Measurements from ENCODE around the gene SLC35C1.
A peak's percentile ranks its signal among the peaks of the same experiment; 100 is the strongest.
"Not testable (repeated sequence)": the region's sequence is repeated elsewhere in the genome, so short reads cannot be mapped to it uniquely, and the experiment has no call there.

Gene SLC35C1

DNA sequence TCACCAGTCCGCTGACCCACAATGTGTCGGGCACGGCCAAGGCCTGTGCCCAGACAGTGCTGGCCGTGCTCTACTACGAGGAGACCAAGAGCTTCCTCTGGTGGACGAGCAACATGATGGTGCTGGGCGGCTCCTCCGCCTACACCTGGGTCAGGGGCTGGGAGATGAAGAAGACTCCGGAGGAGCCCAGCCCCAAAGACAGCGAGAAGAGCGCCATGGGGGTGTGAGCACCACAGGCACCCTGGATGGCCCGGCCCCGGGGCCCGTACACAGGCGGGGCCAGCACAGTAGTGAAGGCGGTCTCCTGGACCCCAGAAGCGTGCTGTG is 6.1 kb downstream of the SLC35C1 start:
- no peak for DNase-seq (ENCODE audit: low read depth)

DNA sequence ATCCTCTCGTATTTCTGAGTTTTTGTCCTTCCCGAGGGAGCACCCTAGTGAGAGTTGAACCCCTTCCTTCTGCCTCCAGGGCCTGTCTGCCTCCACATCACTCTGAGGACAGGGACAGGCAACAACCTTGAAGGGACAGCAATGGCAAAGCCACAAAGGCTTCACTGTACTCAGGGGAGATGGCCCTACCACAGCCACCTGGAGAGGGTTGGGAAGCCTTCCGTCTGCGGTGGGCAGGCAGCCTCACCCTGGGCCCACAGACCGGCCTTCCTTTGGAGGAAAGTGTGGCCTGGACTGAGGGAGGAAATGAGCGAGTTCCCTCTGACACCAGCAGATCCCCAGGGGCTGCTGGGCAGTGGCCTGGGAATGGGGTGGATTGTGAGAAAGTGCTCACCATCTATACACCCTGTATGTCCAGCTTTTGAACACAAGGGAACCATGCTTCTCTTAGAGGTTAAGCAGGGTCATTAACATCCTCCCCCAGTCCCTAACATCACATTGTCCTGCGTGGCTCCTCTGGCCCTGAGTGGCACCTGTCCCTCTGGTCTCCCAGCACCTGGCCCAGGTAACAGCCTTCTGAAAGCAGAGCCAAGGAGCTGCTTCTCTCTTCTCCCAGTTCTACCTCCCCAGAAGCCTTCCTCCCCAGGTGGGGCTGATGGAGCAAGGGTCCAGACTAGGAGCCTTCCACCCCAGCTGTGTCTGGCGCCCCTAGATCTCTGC is 6.8 kb downstream of the SLC35C1 start:
- DNase-seq (ENCODE audit: low read depth), result no peak

DNA sequence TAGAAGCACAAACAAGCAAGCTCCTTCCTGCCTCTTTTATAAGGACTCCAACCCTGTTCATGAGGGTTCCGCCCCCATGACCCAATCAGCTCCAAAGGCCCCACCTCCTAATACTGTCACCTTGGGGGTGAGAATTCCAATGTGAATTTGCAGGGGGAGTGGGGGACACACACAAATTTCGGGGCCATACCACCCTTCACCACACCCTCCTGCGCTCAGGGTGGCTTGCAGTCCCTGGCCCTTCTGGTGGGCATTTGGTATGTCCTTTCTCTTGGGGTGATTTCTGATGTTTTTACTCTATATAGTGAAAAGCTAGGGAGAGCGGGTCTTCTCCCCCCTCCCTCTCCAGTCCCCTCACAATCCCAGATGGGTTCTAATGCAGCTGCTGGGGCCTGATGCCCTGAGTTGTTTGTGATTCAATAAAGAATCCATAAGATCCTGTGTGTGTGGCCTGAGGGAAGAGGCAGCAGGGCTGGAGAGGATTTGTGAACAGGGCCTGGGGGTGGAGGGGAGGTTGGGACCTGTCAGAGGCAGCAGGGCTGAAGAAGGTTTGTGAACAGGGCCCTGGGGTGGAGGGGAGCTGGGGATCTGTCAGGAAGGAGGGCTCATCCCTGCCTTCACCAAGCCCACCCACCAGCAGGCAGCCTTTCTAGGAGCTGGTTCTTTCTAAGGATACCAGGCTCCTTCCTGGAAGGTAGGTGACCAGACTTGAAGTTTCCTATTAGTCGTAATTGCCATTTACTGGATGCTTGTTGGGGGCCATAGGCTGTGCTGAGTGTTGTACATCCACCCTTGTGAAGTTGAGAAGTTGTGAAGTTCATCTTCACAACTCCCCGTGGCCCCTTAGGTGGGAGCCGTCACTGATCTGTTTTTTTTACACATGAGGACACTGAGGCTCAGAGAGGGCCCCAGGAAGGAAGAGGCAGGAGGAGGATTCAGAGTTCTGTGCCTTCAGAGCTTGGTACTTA is 7.9 kb downstream of the SLC35C1 start:
- no peak for DNase-seq (ENCODE audit: low read depth)

DNA sequence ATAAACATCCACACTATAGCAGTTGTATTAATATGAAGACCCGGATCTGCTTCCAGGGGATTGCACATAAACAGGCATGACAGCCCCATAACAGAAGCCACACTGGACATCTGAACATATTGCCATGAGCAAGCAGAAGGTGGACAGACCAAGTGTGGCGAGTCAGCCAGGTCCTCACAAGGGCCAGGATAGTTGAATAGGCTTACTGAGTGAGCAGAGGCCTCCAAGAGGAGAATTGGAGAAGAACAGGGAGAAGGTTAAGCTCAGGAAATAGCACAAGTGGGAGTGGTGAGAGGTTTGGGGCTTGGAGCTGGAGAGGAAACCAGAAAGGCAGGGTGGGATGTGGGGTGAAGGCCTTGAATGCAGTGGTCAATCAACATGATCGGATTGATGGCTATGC is 10.8 kb downstream of the SLC35C1 start:
- DNase-seq (ENCODE audit: low read depth), result no peak

DNA sequence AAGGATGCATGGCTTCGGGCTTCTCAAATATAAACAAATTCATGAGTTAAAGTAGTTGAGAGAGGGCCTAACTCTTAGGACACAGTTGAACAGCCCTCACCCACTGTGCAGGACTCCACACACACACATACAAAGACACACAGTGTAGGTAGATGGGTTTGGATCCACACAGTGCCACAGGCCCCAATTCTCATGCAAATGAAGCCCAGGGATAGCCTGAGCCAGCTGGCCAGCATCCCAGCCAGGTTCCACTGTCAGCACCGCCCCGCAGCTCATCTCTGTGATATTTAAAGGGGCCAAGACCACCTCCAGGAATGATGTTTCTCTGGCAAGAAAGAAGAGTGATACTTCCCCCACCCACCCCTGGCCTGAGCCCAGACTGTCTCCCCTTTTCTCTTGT is 11.7 kb downstream of the SLC35C1 start:
- no peak for DNase-seq (ENCODE audit: low read depth)

GRCh38 chr11:45817191-45817590 is 12.2 kb downstream of the SLC35C1 start:
- no peak for DNase-seq (ENCODE audit: low read depth)

GRCh38 chr11:45818961-45819605 is 14.1 kb downstream of the SLC35C1 start:
- DNase-seq (ENCODE audit: low read depth), result no peak

DNA sequence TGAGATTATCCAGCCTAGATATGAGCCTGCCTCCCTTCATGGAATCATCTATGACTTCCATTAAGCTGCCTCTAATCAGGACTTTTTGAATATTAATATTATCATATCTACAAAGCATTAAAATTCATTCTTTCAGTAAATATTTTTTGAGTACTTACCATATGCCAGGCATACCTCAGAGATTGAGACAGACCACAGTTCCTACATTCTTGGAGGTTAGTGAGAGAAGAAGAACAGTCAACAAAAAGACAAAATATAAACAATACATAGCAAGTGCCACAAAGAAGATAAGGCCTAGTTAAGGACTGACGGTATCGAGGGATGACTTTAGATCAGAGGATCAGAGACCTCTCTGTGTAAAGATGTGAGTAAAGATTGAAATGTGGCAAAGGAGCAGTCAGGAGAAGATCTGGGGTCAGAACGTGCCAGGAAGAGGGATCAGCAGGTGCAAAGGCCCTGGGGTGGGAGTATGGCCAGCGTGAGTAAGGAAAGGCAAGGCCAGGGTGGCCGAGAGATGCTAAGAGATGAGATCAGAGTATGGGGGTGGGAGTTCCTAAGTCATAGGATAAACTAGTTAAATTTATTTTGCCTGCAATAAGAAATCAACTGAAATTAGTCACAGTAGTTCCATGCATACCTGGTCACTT is 15.4 kb downstream of the SLC35C1 start:
- no peak for DNase-seq (ENCODE audit: low read depth)

DNA sequence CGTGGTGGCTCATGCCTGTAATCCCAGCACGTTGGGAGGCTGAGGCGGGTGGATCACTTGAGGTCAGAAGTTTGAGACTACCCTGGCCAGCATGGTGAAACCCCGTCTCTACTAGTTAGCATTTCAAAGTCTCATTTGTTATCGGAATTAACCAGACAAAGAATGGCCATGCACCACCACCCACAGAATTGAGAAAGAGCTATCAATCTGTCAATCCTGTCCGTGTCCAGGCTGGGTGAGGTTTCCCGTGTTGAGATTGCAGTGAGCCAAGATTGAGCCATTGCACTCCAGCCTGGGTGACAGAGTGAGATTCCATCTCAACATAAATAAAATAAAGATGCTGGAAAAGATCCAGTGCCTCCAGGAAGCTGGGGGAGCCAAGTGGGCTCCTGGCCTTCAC is 21.5 kb downstream of the SLC35C1 start:
- DNase-seq (ENCODE audit: low read depth), result not testable (repeated sequence)

- DNase-seq (ENCODE audit: low read depth), result no peak
These were observed 22.2 kb downstream of the SLC35C1 start for GRCh38 chr11:45827123-45827522.

GRCh38 chr11:45828996-45829395 is 24.0 kb downstream of the SLC35C1 start:
- DNase-seq (ENCODE audit: low read depth), result no peak

- no peak for DNase-seq (ENCODE audit: low read depth)
These were observed 25.6 kb downstream of the SLC35C1 start for GRCh38 chr11:45830596-45830995.

DNA sequence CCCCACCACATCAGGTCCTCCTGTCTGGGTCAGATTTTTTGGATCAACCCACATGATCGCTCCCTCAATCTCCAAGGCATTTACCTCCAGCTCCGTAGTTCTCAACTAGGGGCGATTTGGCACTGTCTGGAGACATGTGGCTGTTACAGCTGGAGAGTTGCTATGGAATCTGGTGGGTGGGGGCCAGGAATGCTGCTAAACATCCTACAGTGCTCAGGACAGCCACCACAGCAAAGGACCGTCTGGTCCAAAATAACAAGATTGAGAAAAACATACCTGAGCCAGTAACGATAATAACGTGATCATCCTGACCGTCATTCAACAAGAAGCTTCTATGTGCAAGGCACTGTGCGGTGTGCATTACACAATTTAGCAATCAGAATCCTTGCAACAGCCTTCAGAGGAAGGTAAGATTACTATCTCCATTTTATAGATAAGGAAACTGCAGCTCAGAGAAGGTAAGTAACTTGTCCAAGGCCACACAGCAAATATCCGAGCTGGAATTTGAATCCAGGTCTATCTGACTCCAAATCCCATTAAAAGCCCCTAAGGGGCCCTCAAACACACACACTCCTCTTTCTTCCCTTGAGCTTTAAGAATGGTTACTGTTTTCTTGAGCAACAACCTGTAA is 28.0 kb downstream of the SLC35C1 start:
- DNase-seq (ENCODE audit: low read depth), result no peak

- no peak for DNase-seq (ENCODE audit: low read depth)
These were observed 28.8 kb downstream of the SLC35C1 start for GRCh38 chr11:45833761-45834160.

- no peak for DNase-seq (ENCODE audit: low read depth)
These were observed 29.4 kb downstream of the SLC35C1 start for GRCh38 chr11:45834298-45834756.

- DNase-seq (ENCODE audit: low read depth), result no peak
These were observed 34.3 kb downstream of the SLC35C1 start for GRCh38 chr11:45839204-45839603.

DNA sequence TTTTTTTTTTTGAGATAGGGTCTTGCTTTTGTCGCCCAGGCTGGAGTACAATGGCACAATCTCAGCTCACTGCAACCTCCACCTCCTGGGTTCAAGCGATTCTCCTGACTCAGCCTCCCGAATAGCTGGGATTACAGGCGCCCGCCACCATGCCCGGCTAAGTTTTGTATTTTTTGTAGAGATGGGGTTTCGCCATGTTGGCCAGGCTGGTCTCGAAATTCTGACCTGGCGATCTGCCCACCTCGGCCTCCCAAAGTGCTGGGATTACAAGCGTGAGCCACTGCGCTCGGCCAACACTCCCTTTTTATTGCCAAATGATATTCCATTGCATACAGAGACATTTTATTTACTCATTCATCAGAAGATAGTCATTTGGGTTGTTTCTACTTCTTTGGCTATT is 35.3 kb downstream of the SLC35C1 start:
- not testable (repeated sequence) for DNase-seq (ENCODE audit: low read depth)

GRCh38 chr11:45843158-45843924 is 38.4 kb downstream of the SLC35C1 start:
- peak; percentile 82 for DNase-seq (ENCODE audit: low read depth)

DNA sequence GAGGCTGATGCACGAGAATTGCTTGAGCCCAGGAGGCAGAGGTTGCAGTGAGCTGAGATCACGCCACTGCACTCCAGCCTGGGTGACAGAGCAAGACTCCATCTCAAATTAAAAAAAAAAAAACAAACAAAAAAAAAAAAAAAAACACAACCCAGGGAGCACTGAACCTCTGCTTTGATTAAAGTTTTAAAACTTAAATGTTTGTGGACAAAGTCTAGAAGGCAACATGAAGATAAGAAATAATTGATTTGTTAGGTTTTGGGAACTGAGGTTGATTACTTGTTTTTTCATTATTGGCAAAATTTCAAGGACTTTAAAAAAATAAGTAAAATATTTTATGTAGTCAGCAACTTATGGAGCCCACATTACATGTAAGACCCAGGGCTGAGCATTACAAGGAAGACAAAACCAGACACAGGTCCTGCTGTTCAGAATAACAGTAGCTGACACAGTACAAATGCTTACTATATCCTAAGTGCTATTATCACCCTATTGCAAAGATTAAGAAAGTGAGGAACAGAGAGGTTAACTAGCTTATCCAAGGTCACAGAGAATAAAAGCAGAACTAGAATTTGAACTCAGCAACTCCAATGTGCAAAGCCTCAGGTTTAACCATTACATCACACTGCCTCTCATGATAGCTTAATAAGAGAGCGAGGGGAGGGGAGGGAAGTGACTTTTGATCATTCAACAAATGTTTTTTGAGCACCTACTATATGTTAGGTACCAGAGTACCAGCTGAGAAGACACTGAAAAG is 40.1 kb downstream of the SLC35C1 start:
- DNase-seq (ENCODE audit: low read depth), result no peak

GRCh38 chr11:45846174-45846675 is 41.3 kb downstream of the SLC35C1 start:
- no peak for DNase-seq (ENCODE audit: low read depth)

Measured in fibroblast of the conjunctiva (primary cell).